ENCODE measurements around the gene TEDC1. TPM values are rescaled to one million over a fixed set of nuclear protein-coding genes. Genes with fewer than 3 reads are reported as not detected.

The TEDC1 gene
- total and polyA plus RNA-seq, 3 donors from 2014 or later = 8.8 to 16.7 (median 16.4) TPM

GRCh38 chr14:105500726-105501101 is 9.7 kb downstream of the TEDC1 start:
- peaks cover 9% of the 10 kb centered on the region for H3K4me1 ChIP-seq
- H3K9me3 ChIP-seq = no peaks in the 10 kb centered on the region
- H3K4me3 ChIP-seq = no peak overlapping the region
- H3K36me3 ChIP-seq (ENCODE audit: low read depth, missing control alignments) = no peaks in the 10 kb centered on the region
- TF ChIP-seq CTCF (IDR thresholded peaks at IDR 0.05) (no peak), POLR2A (IDR thresholded peaks at IDR 0.05) (no peak)
- no peaks in the 10 kb centered on the region for H3K27me3 ChIP-seq
- 71 to 73% methylated on average over 8 to 10 of the region's 10 CpGs for whole genome bisulfite sequencing, 2 donors
- no peak overlapping the region for H3K27ac ChIP-seq
- intact Hi-C loops (cut with DNase I; ENCODE audit: low total_unique reads) = no loop called here
- DNase-seq = no peak

- Histone ChIP-seq H3K27ac (no peak overlapping the region), H3K4me1 (peaks cover 9% of the 10 kb centered on the region), H3K4me3 (no peak overlapping the region), H3K36me3 (ENCODE audit: low read depth, missing control alignments) (no peaks in the 10 kb centered on the region), H3K27me3 (no peaks in the 10 kb centered on the region), H3K9me3 (no peaks in the 10 kb centered on the region)
- 85 to 90% methylated on average over 13 of the region's 13 CpGs for WGBS, 2 donors
- intact Hi-C loops (cut with DNase I; ENCODE audit: low total_unique reads) = no loop called here
- no peak for DNase-seq
- TF ChIP-seq POLR2A (IDR thresholded peaks at IDR 0.05) = no peak
Observed at GRCh38 chr14:105501504-105502291, 10.7 kb downstream of the TEDC1 start.

- no peak overlapping the region for H3K27ac ChIP-seq
- peaks cover 9% of the 10 kb centered on the region for H3K4me1 ChIP-seq
- no peaks in the 10 kb centered on the region for H3K27me3 ChIP-seq
- no peaks in the 10 kb centered on the region for H3K9me3 ChIP-seq
- intact Hi-C loops (cut with DNase I; ENCODE audit: low total_unique reads) = no loop called here
- TF ChIP-seq CTCF (IDR thresholded peaks at IDR 0.05) (no peak), POLR2A (IDR thresholded peaks at IDR 0.05) (no peak)
- DNase-seq = no peak
- H3K4me3 ChIP-seq = no peak overlapping the region
- WGBS, 2 donors = 76 to 82% methylated on average over 11 to 17 of the region's 18 CpGs
- no peaks in the 10 kb centered on the region for H3K36me3 ChIP-seq (ENCODE audit: low read depth, missing control alignments)
Observed at GRCh38 chr14:105502446-105503295, 11.6 kb downstream of the TEDC1 start.

- Histone ChIP-seq H3K27ac (no peak overlapping the region), H3K9me3 (no peaks in the 10 kb centered on the region), H3K4me1 (peaks cover 9% of the 10 kb centered on the region), H3K36me3 (ENCODE audit: low read depth, missing control alignments) (no peaks in the 10 kb centered on the region), H3K27me3 (no peaks in the 10 kb centered on the region), H3K4me3 (no peak overlapping the region)
- DNase-seq = no peak
- intact Hi-C loops (cut with DNase I; ENCODE audit: low total_unique reads) = no loop called here
- WGBS, 2 donors = 73 to 89% methylated on average over 6 to 7 of the region's 7 CpGs
- TF ChIP-seq POLR2A (IDR thresholded peaks at IDR 0.05) (no peak), CTCF (IDR thresholded peaks at IDR 0.05) (no peak)
Observed at GRCh38 chr14:105503296-105503640, 12.2 kb downstream of the TEDC1 start.

- DNase-seq = no peak
- no peaks in the 10 kb centered on the region for H3K27me3 ChIP-seq
- H3K4me1 ChIP-seq = peaks cover 6% of the 10 kb centered on the region
- no peak overlapping the region for H3K4me3 ChIP-seq
- TF ChIP-seq CTCF (IDR thresholded peaks at IDR 0.05) = no peak
- no peak for TF ChIP-seq POLR2A (IDR thresholded peaks at IDR 0.05)
- H3K9me3 ChIP-seq = no peaks in the 10 kb centered on the region
- 70 to 72% methylated on average over 25 to 28 of the region's 29 CpGs for WGBS, 2 donors
- no peak overlapping the region for H3K27ac ChIP-seq
- intact Hi-C loops (cut with DNase I; ENCODE audit: low total_unique reads) = no loop called here
- H3K36me3 ChIP-seq (ENCODE audit: low read depth, missing control alignments) = no peaks in the 10 kb centered on the region
Observed at GRCh38 chr14:105503935-105504692, 13.1 kb downstream of the TEDC1 start.

Data from testis (tissue), 3 donors.